Ovary (tissue), 9 donors: Measurements from ENCODE around the gene ROS1. TPM values are rescaled to one million over a fixed set of nuclear protein-coding genes. Genes with fewer than 3 reads are reported as not detected.

Experiments used
- DNase-seq, 5 donors: peaks; one replicate each; pipeline ENCODE4 v3.0.0-alpha.2; 2019 to 2020
- H3K27ac ChIP-seq, 2 donors: fragments of 200-600 bp; one replicate each; pipeline versions ENCODE4 v1.5.1 to v1.8.0; 2019 to 2022
- H3K27me3 ChIP-seq: fragments of 200-600 bp; one replicate; pipeline ENCODE4 v1.8.0; 2022
- H3K36me3 ChIP-seq: fragments of 200-600 bp; sonication (generic); one replicate; pipeline ENCODE4 v1.5.1; 2019
- H3K4me1 ChIP-seq: one replicate; pipeline ENCODE4 v1.8.1; 2013; ENCODE audit warnings: mild to moderate bottlenecking, moderate library complexity; ENCODE audit not compliant: insufficient read depth
- H3K4me3 ChIP-seq: fragments of 200-600 bp; sonication (generic); one replicate; pipeline ENCODE4 v1.5.1; 2017
- H3K9me3 ChIP-seq, 2 donors: fragments of 200-600 bp in 1 of 2; sonication (generic) in 1 of 2; one replicate each; pipeline versions ENCODE4 v1.5.1 to v1.8.1; 2013 to 2019; ENCODE audit warnings: mild to moderate bottlenecking in 1 of 2, moderate library complexity in 1 of 2
- EP300 ChIP-seq: sonication (generic); formaldehyde crosslinking; IDR thresholded peaks from one replicate; pipeline ENCODE4 v1.6.1; 2017; ENCODE audit warnings: antibody characterized with exemption
- POLR2A ChIP-seq: fragments of 450-650 bp; IDR thresholded peaks from one replicate; pipeline ENCODE4 v1.6.1; 2017; ENCODE audit warnings: antibody characterized with exemption, mild to moderate bottlenecking, moderate library complexity
- WGBS, 3 donors: extraction: QIAGEN DNeasy Blood & Tissue Kit in 1 of 3; methylation state at CpG; one replicate each; pipeline versions ENCODE4 v1.1.5 to v1.1.7; 2013 to 2017; 5-methylcytosine and 5-hydroxymethylcytosine counted together
- intact Hi-C, 4 donors: fragments of 100-400 bp; cut with DNase I; formaldehyde crosslinking; loops; one replicate each; pipeline versions ENCODE4 v1.11.0 to v1.15.1; 2022 to 2023
- polyA plus RNA-seq, 2 donors: library from polyadenylated mRNA; stranded (reverse); fragments of 200-250 nt in 1 of 2; fragments of 350-450 nt in 1 of 2; fragmentation: Illumina TruSeq in 1 of 2; extraction: RNeasy Lipid Tissue Mini Kit (QIAGEN cat#74804) in 1 of 2; gene quantifications; one replicate each; pipeline ENCODE4 v1.2.3, GENCODE V29; 2013 to 2014
- total RNA-seq, 7 donors: library from RNA; depleted of rRNA in 2 of 7; stranded (reverse); fragments of >200 nt in 2 of 7; fragmentation: NEBNext Ultra II Directional in 3 of 7; extraction: Animal tissue kit (Norgen Biotek cat#: 25700) in 3 of 7; gene quantifications; one replicate each; pipeline versions ENCODE4 v1.1.0 to v1.2.4, GENCODE V29; 2016 to 2023
- TF ChIP-seq, protein P1 (sequence below), 3 donors: fragments of 450-650 bp in 2 of 3; fragments of 200-600 bp in 1 of 3; IDR thresholded peaks; one replicate each; pipeline versions ENCODE4 v1.5.1 to v1.8.0; 2016 to 2022; ENCODE audit warnings: antibody characterized with exemption in 3 of 3, mild to moderate bottlenecking in 1 of 3
- donor health status: DM: no; HTN: no; CAD: no; lungs with moderate emphysema.
- donor health status: DM: no; HTN: no; CAD: no.
- donor health status: Bipolar disorder and iron deficiency.
- donor health status: DM: yes; HTN: yes; CAD: no.
- donor health status: DM: no; HTN: no; CAD: no.
- donor health status: DM: yes; HTN: yes; CAD: no.

The ROS1 gene
- total and polyA plus RNA-seq, 9 donors = under 0.01 to 0.62 (median 0.14) TPM; not detected in 5

DNA sequence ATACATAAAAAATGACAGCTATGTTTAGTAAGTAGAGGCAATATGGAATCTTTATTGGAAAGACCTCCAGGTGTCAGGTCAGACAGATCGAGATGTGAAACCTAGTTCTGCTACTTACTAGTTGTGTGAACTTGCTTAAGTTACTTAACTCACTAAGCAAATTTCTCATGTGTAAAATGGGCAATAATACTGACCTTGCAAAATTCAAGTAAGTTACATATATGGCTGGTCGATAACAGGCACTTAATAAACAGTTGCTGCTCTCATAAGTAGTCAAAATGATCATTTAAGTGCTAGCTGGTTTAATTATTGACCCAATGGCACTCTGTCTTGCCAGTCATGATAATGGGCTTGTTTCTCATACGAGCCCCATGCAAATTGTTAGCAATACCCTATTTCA is 114.4 kb downstream of the ROS1 start:
- intact Hi-C loops = no loop called here
- DNase-seq = no peak
- H3K4me1 ChIP-seq = no peaks in the 10 kb centered on the region
- WGBS, 3 donors = 71 to 84% (median 78%) methylated on average over 3 of the region's 3 CpGs
- TF ChIP-seq POLR2A = no peak
- TF ChIP-seq, protein P1, sequence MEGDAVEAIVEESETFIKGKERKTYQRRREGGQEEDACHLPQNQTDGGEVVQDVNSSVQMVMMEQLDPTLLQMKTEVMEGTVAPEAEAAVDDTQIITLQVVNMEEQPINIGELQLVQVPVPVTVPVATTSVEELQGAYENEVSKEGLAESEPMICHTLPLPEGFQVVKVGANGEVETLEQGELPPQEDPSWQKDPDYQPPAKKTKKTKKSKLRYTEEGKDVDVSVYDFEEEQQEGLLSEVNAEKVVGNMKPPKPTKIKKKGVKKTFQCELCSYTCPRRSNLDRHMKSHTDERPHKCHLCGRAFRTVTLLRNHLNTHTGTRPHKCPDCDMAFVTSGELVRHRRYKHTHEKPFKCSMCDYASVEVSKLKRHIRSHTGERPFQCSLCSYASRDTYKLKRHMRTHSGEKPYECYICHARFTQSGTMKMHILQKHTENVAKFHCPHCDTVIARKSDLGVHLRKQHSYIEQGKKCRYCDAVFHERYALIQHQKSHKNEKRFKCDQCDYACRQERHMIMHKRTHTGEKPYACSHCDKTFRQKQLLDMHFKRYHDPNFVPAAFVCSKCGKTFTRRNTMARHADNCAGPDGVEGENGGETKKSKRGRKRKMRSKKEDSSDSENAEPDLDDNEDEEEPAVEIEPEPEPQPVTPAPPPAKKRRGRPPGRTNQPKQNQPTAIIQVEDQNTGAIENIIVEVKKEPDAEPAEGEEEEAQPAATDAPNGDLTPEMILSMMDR (IDR thresholded peaks at IDR 0.05) = no peak
- TF ChIP-seq EP300 = no peak
- H3K4me3 ChIP-seq = no peak overlapping the region
- no peaks in the 10 kb centered on the region for H3K9me3 ChIP-seq
- H3K36me3 ChIP-seq = no peaks in the 10 kb centered on the region
- H3K27ac ChIP-seq = no peak overlapping the region
- H3K27me3 ChIP-seq = no peaks in the 10 kb centered on the region

DNA sequence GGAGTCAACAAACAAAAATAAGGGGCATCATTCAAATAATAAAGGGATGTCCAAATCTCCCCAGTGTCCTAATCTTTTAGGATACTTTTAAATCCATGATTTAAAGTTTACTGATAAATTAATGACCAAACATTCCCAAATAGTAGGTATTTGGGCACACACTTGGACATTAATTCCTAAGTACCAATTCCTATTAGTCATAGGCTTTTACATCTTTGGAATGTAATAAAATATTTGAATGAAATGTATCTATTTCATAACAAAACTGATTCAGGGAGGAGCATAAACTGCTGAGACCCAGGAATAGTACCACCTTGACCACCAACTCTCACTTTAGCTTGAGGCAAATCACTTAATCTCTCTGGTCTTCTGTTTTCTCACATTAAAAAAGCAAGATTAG is 116.1 kb downstream of the ROS1 start:
- intact Hi-C loops = no loop called here
- Histone ChIP-seq H3K4me1 (no peaks in the 10 kb centered on the region), H3K27ac (no peak overlapping the region), H3K36me3 (no peaks in the 10 kb centered on the region), H3K9me3 (no peaks in the 10 kb centered on the region), H3K4me3 (no peak overlapping the region), H3K27me3 (no peaks in the 10 kb centered on the region)
- TF ChIP-seq, protein P1 (IDR thresholded peaks at IDR 0.05) = no peak
- TF ChIP-seq POLR2A (no peak), EP300 (no peak)
- DNase-seq = no peak

DNA sequence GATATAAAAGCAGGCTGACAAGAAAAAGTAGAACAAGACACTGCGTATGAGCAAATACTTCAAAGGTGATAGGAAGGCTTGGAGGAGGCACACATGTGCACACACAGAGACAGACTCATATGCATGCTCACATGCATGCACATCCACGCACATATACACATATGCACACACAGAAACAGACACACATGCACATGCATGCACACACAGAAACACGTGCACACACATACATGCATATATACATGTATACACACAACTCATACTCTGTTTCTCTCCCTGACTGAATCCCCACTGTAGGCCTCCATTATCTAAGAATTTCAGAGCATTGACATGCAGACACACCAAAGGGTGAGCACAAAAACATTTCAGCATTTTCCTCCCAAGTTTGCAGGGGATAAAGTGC is 116.7 kb downstream of the ROS1 start:
- Histone ChIP-seq H3K4me3 (no peak overlapping the region), H3K36me3 (no peaks in the 10 kb centered on the region), H3K9me3 (no peaks in the 10 kb centered on the region), H3K27me3 (no peaks in the 10 kb centered on the region), H3K4me1 (no peaks in the 10 kb centered on the region), H3K27ac (no peak overlapping the region)
- intact Hi-C loops = no loop called here
- DNase-seq = no peak
- no peak for TF ChIP-seq POLR2A
- TF ChIP-seq, protein P1 (IDR thresholded peaks at IDR 0.05) = no peak
- 78 to 81% (median 78%) methylated on average over 3 of the region's 3 CpGs for WGBS, 3 donors

DNA sequence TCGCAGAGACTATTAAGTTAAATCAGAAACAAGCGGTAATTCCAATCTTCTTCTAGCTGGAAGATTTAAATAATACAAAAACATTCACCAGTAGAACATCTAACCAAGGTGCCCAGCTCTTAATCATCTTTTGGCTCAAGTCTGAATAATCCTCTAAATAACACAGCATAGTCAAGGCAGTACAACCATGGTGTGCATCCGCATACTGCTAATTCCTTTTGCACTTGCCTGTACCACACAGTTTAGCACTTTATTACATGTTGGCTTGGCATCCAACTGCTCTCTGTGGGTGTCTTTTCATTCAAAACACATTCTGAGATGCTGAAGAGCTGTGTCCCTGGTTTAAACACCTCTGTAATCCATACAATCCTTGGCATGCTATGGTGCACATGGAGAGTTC is 118.1 kb downstream of the ROS1 start:
- no peak overlapping the region for H3K27ac ChIP-seq

More for the DNA sequence above, 118.1 kb downstream of the ROS1 start:
- DNase-seq = no peak
- no peak for TF ChIP-seq POLR2A
- TF ChIP-seq, protein P1 (IDR thresholded peaks at IDR 0.05) = no peak
- no peak for TF ChIP-seq EP300
- Histone ChIP-seq H3K4me1 (no peaks in the 10 kb centered on the region), H3K36me3 (no peaks in the 10 kb centered on the region), H3K9me3 (no peaks in the 10 kb centered on the region), H3K4me3 (no peak overlapping the region), H3K27me3 (no peaks in the 10 kb centered on the region)
- 75 to 98% (median 93%) methylated on average over 3 of the region's 3 CpGs for WGBS, 3 donors
- intact Hi-C loops = no loop called here
